HepG2 (cell line): ENCODE results near the gene RAPGEF5. TPM values are rescaled to one million over a fixed set of nuclear protein-coding genes. Genes with fewer than 3 reads are reported as not detected.
A peak's percentile ranks its signal among the peaks of the same experiment; 100 is the strongest.

ENCODE experiments used
- ATRX ChIP-seq: sonication (generic); formaldehyde crosslinking; IDR thresholded peaks from 2 replicates; pipeline ENCODE4 v1.4.0; 2020; ENCODE audit warnings: missing genetic modification reagents, borderline replicate concordance
- HES4 ChIP-seq: sonication (generic); formaldehyde crosslinking; IDR thresholded peaks from 2 replicates; pipeline ENCODE4 v1.9.0; 2021; ENCODE audit warnings: mild to moderate bottlenecking, missing genetic modification reagents, borderline replicate concordance
- HNRNPLL ChIP-seq: fragments of 200-400 bp; formaldehyde crosslinking; IDR thresholded peaks from 2 replicates; pipeline ENCODE4 v1.6.1; 2017; ENCODE audit warnings: mild to moderate bottlenecking, low read depth, low read length; ENCODE audit not compliant: poor library complexity, severe bottlenecking
- MIXL1 ChIP-seq: IDR thresholded peaks from 2 replicates; pipeline ENCODE4 v1.6.1; 2016
- NBN ChIP-seq: fragments of 450-650 bp; conservative IDR thresholded peaks from 2 replicates; pipeline ENCODE4 v1.6.1; 2017
- NFATC3 ChIP-seq: sonication (generic); formaldehyde crosslinking; IDR thresholded peaks from 2 replicates; pipeline ENCODE4 v1.5.1; 2020; ENCODE audit warnings: mild to moderate bottlenecking, missing genetic modification reagents
- RAD21 ChIP-seq: fragments of 450-650 bp; formaldehyde crosslinking; IDR thresholded peaks from 2 replicates; pipeline ENCODE4 v1.5.0; 2020; ENCODE audit warnings: mild to moderate bottlenecking
- SKIL ChIP-seq: sonication (generic); formaldehyde crosslinking; IDR thresholded peaks from 2 replicates; pipeline ENCODE4 v1.8.0; 2022; ENCODE audit warnings: missing genetic modification reagents, mild to moderate bottlenecking, moderate library complexity, borderline replicate concordance
- TERF1 ChIP-seq: sonication (generic); formaldehyde crosslinking; IDR thresholded peaks from 2 replicates; pipeline ENCODE4 v1.8.0; 2022; ENCODE audit warnings: mild to moderate bottlenecking, missing genetic modification reagents, moderate library complexity
- ZBTB14 ChIP-seq: sonication (generic); formaldehyde crosslinking; IDR thresholded peaks from 2 replicates; pipeline ENCODE4 v1.4.0; 2020; ENCODE audit warnings: missing genetic modification reagents
- ZFY ChIP-seq: sonication (generic); formaldehyde crosslinking; IDR thresholded peaks from 2 replicates; pipeline ENCODE4 v1.4.0; 2020; ENCODE audit warnings: missing genetic modification reagents
- ZNF264 ChIP-seq: sonication (generic); formaldehyde crosslinking; IDR thresholded peaks from 2 replicates; pipeline ENCODE4 v1.4.0; 2020; ENCODE audit warnings: missing genetic modification reagents
- ZNF614 ChIP-seq: IDR thresholded peaks from 2 replicates; pipeline ENCODE4 v1.6.1; 2018; ENCODE audit warnings: missing biosample characterization, missing genetic modification reagents, inconsistent platforms, borderline replicate concordance
- ZNF615 ChIP-seq: sonication (generic); formaldehyde crosslinking; IDR thresholded peaks from 2 replicates; pipeline ENCODE4 v1.5.0; 2020; ENCODE audit warnings: mild to moderate bottlenecking, missing genetic modification reagents, borderline replicate concordance
- ZNF713 ChIP-seq: sonication (generic); formaldehyde crosslinking; IDR thresholded peaks from 2 replicates; pipeline ENCODE4 v1.4.0; 2020; ENCODE audit warnings: mild to moderate bottlenecking, missing genetic modification reagents
- ZNF747 ChIP-seq: sonication (generic); formaldehyde crosslinking; IDR thresholded peaks from 2 replicates; pipeline ENCODE4 v1.8.1; 2023; ENCODE audit warnings: missing genetic modification reagents, mild to moderate bottlenecking, borderline replicate concordance
- ZZZ3 ChIP-seq: sonication (generic); formaldehyde crosslinking; IDR thresholded peaks from 2 replicates; pipeline ENCODE4 v1.4.0; 2020; ENCODE audit warnings: missing genetic modification reagents, mild to moderate bottlenecking, borderline replicate concordance
- polyA plus RNA-seq, 8 experiments: library from polyadenylated mRNA; depleted of rRNA in 3 of 8; stranded (reverse) in 7 of 8; unstranded in 1 of 8; fragments of >200 nt; fragmentation: Illumina TruSeq in 4 of 8; extraction: Trizol in 4 of 8; gene quantifications; 2 replicates each; pipeline versions ENCODE4 v1.2.1 to v1.2.3, GENCODE V29; 2011 to 2016; ENCODE audit warnings: low read depth in 4 of 8, missing spikeins in 1 of 8, mixed read lengths in 1 of 8; ENCODE audit not compliant: insufficient read depth in 1 of 8
- total RNA-seq, 5 experiments: library from RNA; depleted of rRNA; stranded (reverse); fragments of >200 nt; fragmentation: Illumina TruSeq; extraction: Trizol; gene quantifications; 2 replicates each; pipeline ENCODE4 v1.2.3, GENCODE V29; 2016; ENCODE audit warnings: low read depth in 1 of 5
- TF ChIP-seq, protein P1 (sequence below): sonication (generic); formaldehyde crosslinking; IDR thresholded peaks from 2 replicates; pipeline ENCODE4 v1.5.0; 2020; ENCODE audit warnings: mild to moderate bottlenecking, missing genetic modification reagents

RAPGEF5 gene
- total and polyA plus RNA-seq, 2 of the 13 experiments (the other 11 are each of a cell fraction or from before 2014, with no cell fraction given) = 17.1 to 23.4 TPM

- no peak for TF ChIP-seq SKIL (CRISPR knock-in tag)
- no peak for TF ChIP-seq TERF1 (CRISPR knock-in tag)
- TF ChIP-seq MIXL1 (CRISPR knock-in tag) = no peak
- TF ChIP-seq HNRNPLL = peak; percentile 80
- no peak for TF ChIP-seq ATRX (CRISPR knock-in tag)
- no peak for TF ChIP-seq NFATC3 (CRISPR knock-in tag)
- 0 out of 2 replicates have a peak, but pooled peaks have one; percentile 29 for TF ChIP-seq HES4 (CRISPR knock-in tag)
- TF ChIP-seq ZBTB14 (CRISPR knock-in tag) = peak; percentile 75
- TF ChIP-seq RAD21 (CRISPR knock-in tag) = peak; percentile 43; the same call in 1 of the 2 replicates
- no peak for TF ChIP-seq ZNF747 (CRISPR knock-in tag)
- peak; percentile 27; the same call in 1 of the 2 replicates for TF ChIP-seq ZFY (CRISPR knock-in tag)
- no peak for TF ChIP-seq ZNF264 (CRISPR knock-in tag)
- TF ChIP-seq, protein P1, sequence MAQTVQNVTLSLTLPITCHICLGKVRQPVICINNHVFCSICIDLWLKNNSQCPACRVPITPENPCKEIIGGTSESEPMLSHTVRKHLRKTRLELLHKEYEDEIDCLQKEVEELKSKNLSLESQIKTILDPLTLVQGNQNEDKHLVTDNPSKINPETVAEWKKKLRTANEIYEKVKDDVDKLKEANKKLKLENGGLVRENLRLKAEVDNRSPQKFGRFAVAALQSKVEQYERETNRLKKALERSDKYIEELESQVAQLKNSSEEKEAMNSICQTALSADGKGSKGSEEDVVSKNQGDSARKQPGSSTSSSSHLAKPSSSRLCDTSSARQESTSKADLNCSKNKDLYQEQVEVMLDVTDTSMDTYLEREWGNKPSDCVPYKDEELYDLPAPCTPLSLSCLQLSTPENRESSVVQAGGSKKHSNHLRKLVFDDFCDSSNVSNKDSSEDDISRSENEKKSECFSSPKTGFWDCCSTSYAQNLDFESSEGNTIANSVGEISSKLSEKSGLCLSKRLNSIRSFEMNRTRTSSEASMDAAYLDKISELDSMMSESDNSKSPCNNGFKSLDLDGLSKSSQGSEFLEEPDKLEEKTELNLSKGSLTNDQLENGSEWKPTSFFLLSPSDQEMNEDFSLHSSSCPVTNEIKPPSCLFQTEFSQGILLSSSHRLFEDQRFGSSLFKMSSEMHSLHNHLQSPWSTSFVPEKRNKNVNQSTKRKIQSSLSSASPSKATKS (CRISPR knock-in tag) = no peak
- no peak for TF ChIP-seq ZNF615 (CRISPR knock-in tag)
- no peak for TF ChIP-seq ZNF614 (CRISPR knock-in tag)
- no peak for TF ChIP-seq ZNF713 (CRISPR knock-in tag)
- TF ChIP-seq NBN = no peak
- TF ChIP-seq ZZZ3 (CRISPR knock-in tag) = no peak
Observed at GRCh38 chr7:22356701-22357310, at the start of gene RAPGEF5 (continued).
